NCI-H2227 (cell line): ENCODE results near the gene ZNF33B.
A peak's percentile ranks its signal among the peaks of the same experiment; 100 is the strongest.
"Not testable (repeated sequence)": the region's sequence is repeated elsewhere in the genome, so short reads cannot be mapped to it uniquely, and the experiment has no call there.

Source experiments
- DNase-seq: peaks from one replicate; lab custom pipeline; 2025; ENCODE audit not compliant: unreplicated experiment; lab: John Stamatoyannopoulos, UW

The ZNF33B gene

DNA sequence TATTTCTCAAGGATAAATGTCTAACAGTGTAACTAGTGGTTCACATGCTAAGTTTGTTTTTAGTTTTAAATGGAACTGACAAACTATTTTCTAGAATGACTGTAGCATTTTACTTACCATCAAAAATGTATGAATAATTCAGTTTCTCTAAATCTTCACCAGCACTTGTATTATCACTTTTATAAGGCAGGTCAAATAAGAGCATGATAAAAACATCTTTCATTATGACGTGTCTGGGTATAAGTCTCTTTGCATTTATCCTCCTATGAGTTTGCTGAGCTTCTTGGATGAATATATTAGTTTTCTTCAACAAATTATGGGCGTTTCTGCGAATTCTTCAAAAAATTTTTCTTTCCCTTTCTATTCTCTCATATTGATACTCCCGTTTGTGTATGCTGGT lies 19.9 kb downstream of the ZNF33B start:
- DNase-seq, result no peak

DNA sequence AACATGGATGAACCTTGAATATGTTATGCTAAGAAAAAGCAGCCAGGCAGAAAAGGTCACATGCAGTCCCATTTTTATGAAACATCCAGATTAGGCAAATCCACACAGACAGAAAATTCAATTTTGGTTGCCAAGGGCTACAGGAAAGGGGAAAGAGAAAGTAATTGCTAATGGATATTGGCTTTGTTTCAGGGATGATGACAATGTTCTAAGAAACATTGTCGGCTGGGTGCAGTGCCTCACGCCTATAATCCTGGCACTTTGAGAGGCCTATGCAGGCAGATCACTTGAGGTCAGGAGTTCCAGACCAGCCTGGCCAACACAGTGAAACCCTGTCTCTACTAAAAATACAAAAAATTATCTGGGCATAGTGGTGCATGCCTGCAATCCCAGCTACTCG lies 23.0 kb downstream of the ZNF33B start:
- DNase-seq, result no peak

DNA sequence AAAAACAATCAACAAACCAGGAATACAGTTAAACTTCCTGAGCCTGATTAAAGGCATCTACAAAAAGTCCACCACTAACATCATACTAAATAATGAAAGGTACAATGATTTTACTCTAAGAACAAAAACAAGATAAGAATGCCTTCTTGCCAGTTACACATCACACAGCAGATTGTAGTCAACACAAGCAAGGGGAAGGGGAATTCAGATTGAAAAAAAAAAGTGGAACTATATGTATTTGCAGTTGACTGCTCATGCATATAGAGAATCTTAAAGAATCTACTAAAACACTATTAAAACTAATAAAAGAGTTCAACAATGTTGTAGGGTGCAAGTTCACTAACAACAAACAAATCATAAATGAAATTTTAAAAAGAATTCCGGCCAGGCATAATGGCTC lies 28.5 kb downstream of the ZNF33B start:
- DNase-seq, result no peak

DNA sequence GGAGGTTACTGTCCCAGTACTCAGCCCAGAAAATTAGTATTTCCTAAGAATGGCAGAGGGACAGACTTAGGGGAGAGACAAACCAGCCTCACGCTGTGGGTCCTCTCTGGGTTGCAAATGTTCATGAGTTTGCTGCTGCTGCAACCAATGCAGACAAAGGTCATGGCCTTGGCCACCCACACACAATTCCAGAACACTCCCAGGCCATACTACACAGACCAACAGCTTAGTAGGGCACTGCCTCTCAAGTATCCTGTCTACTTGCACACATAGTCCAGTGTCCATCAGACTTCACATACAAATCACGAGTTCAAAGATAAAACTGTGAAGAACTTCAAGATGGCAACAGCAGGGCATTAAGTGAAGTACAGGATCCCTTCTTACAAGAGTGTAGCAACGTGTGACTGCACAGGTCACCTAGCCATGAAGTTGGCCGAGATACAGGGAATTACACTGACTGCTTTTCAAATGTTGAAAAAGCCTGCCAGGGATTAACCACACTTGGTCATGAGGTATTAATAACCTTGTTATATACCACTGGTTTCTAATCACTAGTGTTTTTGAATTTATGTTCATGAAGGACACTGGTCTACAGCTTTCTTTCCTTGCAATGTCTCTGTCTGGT lies 40.0 kb downstream of the ZNF33B start:
- DNase-seq, result no peak

DNA sequence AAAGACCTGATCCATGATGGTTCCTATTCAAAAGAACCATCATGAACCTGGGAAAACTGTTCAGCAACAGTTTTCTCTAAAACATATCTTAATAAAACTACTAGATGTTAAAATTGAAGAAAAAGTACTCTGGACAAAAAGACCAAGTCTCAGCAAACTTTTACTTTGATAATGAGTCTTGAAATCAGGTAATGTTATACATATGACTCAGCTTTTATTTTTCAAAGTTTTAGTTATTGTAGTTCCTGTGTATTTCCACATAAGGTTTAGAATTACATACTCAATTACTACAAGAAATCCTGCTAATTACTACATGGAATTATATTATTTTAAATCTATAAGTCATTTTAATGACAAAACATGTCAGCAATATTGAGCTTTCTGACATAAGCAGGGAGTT lies 42.2 kb downstream of the ZNF33B start:
- no peak for DNase-seq

DNA sequence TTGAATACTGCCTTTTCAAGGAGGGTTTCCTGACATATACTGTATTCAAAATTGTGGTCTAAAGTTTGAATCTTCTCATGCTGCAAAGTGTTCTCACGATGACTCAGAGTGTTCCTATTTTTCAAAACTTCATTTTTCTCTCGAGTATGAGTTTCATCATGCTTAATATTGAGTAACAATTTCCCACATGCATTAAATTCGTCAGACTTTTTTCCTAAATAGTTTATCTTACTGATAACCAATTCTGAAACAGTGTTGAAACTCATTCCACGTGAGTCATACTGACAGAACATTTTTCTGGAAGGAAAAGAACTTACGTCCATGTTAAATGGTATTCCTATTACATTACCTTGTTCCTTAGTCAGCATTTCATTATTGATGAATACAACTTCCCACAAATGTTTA lies 44.1 kb downstream of the ZNF33B start:
- DNase-seq, result no peak

DNA sequence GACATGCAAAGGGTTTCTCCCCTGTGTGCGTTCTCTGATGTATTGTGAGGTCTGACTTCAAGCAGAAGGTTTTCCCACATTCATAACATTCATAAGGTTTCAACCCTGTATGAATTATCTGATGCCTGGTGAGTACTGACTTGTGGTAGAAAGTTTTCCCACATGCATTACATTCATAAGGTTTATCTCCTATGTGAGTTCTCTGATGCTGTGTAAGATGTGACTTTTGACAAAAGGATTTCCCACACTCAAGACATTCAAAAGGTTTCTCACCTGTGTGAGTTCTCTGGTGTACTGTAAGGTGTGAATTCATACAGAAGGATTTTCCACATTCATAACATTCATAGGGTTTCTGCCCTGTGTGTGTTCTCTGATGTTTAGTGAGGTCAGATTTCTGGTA lies 45.1 kb downstream of the ZNF33B start:
- no peak for DNase-seq

DNA sequence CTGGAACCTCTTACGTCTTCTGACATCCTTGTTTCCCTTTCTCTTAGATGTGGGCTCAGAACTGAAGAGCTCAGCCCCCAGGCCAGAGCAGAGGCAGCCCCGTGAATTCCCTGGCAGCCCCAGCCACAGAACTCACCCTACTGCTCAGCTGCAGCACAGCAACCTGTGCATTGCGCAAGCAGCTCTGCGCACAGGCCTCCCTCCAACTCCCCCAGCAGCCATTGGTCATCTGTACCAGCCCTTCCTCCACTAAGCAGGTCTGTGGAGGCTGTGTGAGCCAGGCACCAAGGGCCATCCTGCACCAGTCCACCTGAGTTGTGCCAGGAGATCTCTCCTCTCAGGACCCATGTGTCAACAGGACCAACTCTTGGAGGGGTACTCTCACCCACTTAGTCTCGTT lies 54.5 kb downstream of the ZNF33B start:
- no peak for DNase-seq

DNA sequence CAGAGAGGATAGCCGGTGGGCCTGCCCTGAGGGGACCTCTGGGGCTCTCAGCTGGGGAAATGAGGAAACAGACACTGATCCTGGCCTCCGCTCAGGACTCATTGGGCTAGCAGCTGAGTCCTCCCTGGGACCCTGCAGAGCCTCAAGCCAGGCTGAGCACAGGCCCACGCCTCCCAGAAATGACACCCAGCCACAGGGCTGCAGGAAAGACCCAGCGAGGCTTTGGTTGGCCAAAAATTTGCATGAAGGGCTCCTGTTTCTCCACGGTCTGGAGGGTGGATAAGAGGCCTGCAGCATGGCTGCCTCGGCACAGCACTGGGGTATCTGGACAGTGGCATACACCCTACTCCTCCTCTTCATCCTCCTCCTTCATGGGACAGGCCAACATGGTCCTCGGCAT lies 60.4 kb downstream of the ZNF33B start:
- no peak for DNase-seq

DNA sequence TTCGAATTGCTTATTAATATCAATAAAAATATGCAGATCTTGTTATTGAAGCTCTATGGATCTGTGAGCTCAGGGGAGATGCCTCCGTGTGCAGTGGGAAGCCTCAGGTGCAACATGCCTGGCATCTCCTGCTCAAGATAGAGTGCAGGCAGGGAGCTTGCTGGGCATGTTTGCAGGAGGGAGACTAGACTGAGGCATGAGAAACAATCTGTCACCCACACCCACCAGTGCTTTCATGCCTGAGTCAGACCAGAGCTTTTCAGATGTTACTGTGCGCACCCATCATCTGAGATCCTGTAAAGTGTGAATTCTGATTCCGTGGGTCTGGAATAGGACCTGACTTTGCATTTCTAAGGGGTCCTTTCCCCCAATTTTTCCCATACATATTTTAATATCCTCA lies 62.0 kb downstream of the ZNF33B start:
- DNase-seq, result no peak

DNA sequence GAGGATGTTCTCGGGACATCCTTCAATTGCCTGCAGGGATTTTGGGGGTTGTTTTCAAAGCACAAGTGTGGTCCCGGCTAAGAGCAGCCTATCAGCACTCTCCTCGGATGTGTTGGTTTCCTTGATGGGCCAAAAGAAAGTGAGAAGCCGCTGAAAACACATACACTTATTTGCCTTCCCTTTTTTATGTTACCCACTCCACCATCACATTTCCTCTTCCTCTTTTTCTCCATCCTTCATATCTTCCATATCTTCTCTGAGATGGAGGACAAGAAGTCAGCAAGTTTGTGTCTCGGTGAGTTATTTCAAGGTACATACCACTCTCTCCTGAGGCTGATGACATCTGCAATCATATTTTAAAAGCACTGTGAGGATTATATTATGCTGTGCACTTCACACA lies 64.0 kb downstream of the ZNF33B start:
- DNase-seq, result no peak

DNA sequence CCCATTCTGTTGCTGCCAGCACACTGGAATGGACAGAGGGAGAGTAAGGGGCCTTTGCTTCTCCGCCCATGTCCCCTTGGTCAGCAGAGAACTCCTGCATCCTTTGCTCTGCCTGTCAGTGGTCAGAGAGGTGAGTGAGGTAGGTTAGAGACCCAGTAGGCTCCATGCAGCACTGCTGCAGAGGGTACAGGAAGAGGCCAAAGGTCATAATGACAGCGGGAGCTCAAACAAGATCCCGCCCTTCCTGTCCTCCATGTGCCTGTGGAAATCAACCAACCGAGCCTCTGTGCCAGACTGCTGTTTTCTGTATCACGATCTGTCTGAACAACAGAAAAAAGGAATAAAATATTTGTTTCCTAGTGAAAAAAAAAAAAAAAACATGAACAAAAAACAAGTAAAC lies 81.4 kb downstream of the ZNF33B start:
- no peak for DNase-seq

DNA sequence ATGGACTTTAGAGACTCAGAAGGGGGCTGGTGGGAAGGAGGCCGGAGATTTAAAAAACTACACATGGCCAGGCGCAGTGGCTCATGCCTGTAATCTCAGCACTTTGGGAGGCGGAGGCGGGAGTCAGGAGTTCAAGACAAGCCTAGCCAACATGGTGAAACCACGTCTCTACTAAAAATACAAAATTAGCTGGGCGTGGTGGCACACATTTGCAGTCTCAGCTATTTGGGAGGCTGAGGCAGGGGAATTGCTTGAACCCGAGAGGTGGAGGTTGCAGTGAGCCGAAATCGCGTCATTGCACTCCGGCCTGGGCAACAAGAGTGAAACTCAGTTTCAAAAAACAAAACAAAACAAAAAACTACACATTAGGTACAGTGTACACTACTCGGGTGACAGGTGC lies 84.8 kb downstream of the ZNF33B start:
- DNase-seq, result not testable (repeated sequence)

DNA sequence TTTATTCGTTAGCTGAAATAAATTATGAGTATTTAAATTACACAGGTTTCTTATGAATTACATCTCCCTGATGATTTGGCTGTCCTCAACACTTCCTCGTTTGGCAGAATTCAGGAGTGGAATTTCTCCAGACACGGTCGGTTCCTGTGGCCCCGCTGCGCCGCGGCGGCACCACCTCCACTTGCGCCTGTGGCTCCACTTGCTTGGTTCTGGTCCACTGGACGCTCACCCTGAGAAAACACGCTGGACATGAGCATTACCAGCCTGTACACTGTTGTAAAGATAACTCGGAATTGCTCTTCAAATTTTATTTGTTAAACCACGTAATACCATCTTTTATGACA lies 85.3 kb downstream of the ZNF33B start:
- no peak for DNase-seq

DNA sequence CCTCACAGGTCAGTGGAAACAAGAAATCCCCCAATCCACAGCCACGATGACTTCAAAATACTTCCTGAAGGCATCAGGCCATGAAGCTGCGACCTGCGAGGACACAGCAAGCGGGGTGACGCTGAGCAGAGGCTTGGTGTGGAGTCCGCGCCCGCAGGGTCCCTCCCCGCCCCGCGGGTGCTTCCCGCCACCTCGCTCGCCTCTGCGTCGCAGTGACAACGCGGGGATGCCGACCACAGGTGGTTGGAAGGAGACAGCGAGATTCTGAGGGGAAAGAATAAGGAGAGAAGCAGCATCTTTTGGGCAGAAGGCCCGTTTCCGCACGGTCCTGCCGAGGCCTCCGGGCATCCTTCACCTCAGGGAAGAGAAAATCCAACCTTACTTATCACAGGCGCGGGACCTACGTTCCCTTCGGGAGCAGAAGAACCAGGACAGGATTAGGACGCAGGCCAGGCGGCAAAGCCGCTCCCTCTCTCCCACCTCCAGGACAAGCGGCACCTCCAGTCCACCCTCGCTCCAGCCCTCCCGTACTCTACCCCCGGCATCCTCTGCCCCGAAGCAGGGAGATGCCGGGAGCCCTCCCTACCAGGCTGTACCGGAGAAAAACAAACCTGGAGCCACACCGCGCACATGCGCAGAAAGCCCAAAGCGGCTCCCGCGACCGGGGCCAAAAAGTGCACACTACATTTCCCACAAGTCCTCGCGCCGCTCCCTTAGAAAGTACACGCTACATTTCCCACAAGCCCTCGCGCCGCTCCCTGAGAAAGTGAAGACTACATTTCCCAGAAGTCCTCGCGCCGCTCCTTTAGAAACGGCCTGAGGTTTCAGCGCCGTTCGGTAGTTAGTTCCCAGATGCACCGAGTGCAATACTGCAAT lies 85.9 kb downstream of the ZNF33B start:
- peak; percentile 96 for DNase-seq

DNA sequence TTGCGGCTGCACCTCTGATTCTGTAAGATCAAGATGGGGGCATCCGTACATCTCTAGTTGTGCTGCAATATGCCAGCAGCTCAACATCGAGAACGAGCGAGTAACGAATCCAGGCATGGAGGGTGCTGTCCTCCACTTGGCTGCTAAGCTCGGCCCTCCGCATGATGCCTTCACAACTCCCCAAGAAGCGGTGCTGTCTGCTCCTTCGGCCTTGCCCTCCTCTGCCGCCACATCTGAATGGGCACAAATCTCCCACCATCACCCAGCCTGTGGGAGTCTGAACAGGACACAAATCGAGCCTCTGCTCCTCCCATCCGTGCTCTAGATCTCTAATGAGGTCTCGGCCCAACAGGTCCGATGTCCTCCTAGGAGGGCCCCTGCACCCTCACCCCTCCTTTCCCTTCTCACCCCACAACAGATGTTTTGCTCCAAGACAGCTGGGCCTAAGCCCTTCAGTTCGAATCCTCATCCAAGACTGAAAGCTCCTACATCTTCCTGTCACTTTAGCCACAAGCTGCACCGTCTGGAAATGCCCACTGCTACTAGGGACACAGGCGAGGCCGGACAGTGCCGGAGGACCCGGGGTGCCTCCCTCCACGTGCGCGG lies 86.7 kb downstream of the ZNF33B start:
- DNase-seq, result peak; percentile 29

DNA sequence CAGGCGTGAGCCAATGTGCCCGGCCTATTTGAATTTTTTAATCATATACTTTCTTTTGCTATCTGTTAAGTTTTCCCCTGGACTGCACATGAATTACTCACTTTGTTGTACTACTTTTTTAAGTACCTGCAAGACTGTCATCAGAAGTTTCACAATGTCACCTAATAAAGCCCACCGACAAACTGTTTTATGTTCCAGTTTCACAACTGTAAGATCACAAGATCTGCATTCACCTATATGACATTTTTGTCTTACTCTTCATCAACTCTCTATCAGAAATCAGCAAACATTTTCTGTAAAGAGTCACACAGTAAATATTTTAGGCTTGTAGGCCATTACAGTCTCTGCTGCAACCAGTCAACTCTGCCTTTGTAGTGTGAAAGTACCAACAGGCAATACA lies 88.5 kb downstream of the ZNF33B start:
- DNase-seq, result no peak

DNA sequence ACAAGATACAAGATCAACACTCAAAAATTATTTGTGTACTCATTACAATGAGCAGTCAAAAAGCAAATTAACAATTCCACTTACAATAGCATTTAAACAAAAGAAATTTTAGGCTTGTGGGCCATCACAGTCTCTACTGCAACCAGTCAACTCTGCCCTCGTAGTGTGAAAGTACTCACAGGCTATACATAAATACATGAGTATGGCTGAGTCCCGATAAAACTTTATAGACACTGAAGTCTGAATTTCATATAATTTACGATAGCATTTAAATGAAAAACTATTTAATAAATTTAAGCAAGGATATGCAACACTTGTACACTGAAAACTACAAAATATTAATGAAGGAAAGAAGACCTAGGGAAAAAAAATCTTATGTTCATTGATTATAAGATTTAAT lies 90.1 kb downstream of the ZNF33B start:
- no peak for DNase-seq

DNA sequence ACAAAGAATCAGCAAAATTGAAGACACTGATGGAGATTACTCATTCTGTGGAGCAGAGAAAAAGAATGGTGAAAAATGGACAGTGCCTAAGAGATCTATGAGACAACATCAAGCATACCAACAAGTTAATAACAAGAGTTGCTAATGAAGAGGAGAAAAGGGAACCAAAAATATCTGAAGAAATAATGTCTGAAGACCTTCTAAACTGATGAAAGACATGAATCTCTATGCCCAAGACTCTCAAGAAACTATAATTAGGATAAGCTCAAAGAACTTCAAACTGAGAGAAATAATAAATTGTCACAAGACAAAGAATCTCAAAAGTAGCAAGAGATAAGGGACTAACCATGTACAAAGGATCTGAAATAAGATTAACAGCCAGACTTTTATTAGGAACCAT lies 93.4 kb downstream of the ZNF33B start:
- no peak for DNase-seq

DNA sequence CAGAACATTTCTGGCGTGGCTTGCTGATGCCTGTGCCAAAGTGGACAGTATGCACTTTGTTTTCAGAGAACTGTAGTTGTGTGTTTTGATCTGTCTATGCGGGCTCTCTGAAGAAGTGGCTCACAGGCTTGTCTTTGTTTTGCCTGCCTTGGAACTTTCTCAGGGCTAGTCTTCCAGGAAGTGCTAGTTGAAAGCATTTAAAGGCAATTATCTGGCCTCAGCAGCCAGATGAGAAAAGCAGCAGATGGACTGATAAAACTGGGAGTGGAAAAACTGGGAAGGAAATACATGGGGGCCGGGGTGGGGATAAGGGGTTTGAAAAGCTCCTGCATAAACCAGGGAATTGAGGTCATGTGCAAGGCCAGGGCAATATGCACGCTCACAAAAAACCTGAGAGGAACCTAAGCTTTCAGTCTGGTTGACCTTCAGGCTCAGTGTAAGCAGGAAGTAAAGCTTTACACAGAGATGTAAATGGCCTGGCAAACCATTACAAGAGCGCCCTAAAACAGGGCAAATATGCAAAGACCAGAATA lies 94.5 kb downstream of the ZNF33B start:
- DNase-seq, result no peak
